Panc1 (cell line): Measurements from ENCODE around the gene NCAPG2. TPM values are rescaled to one million over a fixed set of nuclear protein-coding genes. Genes with fewer than 3 reads are reported as not detected.

ENCODE experiments used
- ATAC-seq: fragments of 200-7000 bp; cut with Tn5 transposase; 2 replicates; pipeline ENCODE4 v1.9.1; 2020; ENCODE audit warnings: mild to moderate bottlenecking, moderate library complexity
- BruUV-seq: library from RNA; stranded (reverse); fragments of 400-500 nt; replicated peaks from 2 replicates; lab custom pipeline; 2021; lab: Mats Ljungman, UMichigan
- CTCF ChIA-PET: fragments of 300-600 bp; sonication (Branson Sonifier 250); formaldehyde crosslinking; loops from one replicate; lab custom pipeline; 2022; ENCODE audit warnings: antibody characterized with exemption; lab: Charles Lee
- POLR2A ChIA-PET: fragments of 300-600 bp; sonication (Branson Sonifier 250); formaldehyde crosslinking; loops from one replicate; lab custom pipeline; 2022; ENCODE audit warnings: antibody characterized with exemption; lab: Charles Lee
- DNase-seq: peaks from one replicate; pipeline ENCODE4 v3.0.0-alpha.2; 2010; ENCODE audit warnings: low read depth, low spot score
- H3K27ac ChIP-seq: 2 replicates; pipeline ENCODE4 v1.5.1; 2011; ENCODE audit warnings: mild to moderate bottlenecking, low read length, inconsistent platforms
- H3K27me3 ChIP-seq: fragments of 200-500 bp; sonication (Bioruptor generic); 2 replicates; pipeline ENCODE4 v1.6.0; 2014; ENCODE audit warnings: low read length, inconsistent platforms; ENCODE audit not compliant: control insufficient read depth, insufficient read depth
- H3K36me3 ChIP-seq: fragments of 200-500 bp; sonication (Bioruptor generic); 2 replicates; pipeline ENCODE4 v1.5.1; 2014; ENCODE audit warnings: inconsistent platforms, mild to moderate bottlenecking, low read length, moderate library complexity; ENCODE audit not compliant: control insufficient read depth, insufficient read depth
- H3K4me1 ChIP-seq: 2 replicates; pipeline ENCODE4 v1.5.1; 2011; ENCODE audit warnings: inconsistent platforms, mild to moderate bottlenecking, low read length, moderate library complexity; ENCODE audit not compliant: control insufficient read depth, insufficient read depth
- H3K4me3 ChIP-seq, 2 experiments: 2 replicates each; pipeline ENCODE4 v1.5.1; 2011 to 2012; ENCODE audit warnings: low read depth in 2 of 2, low read length in 2 of 2, mild to moderate bottlenecking in 2 of 2, inconsistent platforms in 1 of 2, moderate library complexity in 1 of 2
- H3K9me3 ChIP-seq: fragments of 200-500 bp; sonication (Bioruptor generic); 2 replicates; pipeline ENCODE4 v1.5.1; 2014; ENCODE audit warnings: low read depth, mild to moderate bottlenecking, inconsistent platforms, low read length, moderate library complexity; ENCODE audit not compliant: control insufficient read depth, insufficient read depth
- CTCF ChIP-seq: fragments of 450-650 bp; IDR thresholded peaks from 2 replicates; pipeline ENCODE4 v1.5.1; 2017; ENCODE audit warnings: mild to moderate bottlenecking
- POLR2AphosphoS5 ChIP-seq: IDR thresholded peaks from 2 replicates; pipeline ENCODE4 v1.6.1; 2012; ENCODE audit warnings: mild to moderate bottlenecking, low read depth, low read length, moderate library complexity
- SIN3A ChIP-seq: IDR thresholded peaks from 2 replicates; pipeline ENCODE4 v1.6.1; 2012; ENCODE audit warnings: low read depth, mild to moderate bottlenecking, low read length, moderate library complexity, borderline replicate concordance; ENCODE audit not compliant: insufficient read depth
- TCF7L2 ChIP-seq: IDR thresholded peaks from 2 replicates; pipeline ENCODE4 v1.6.1; 2011; ENCODE audit warnings: mild to moderate bottlenecking, low read depth, low read length, inconsistent platforms
- in situ Hi-C: cut with HindIII; loops from 2 replicates; pipeline ENCODE4 v1.10.0; 2016; ENCODE audit warnings: low sequenced_read_pairs, low pct_unique_long_range_greater_than_20kb
- intact Hi-C: fragments of 100-400 bp; cut with micrococcal nuclease; formaldehyde crosslinking; loops from one replicate; pipeline ENCODE4 v1.10.0; 2022; ENCODE audit not compliant: unreplicated experiment
- total RNA-seq: library from RNA; stranded (reverse); gene quantifications from one replicate; pipeline ENCODE4 v1.2.1, GENCODE V29; 2021; ENCODE audit not compliant: unreplicated experiment
- TF ChIP-seq, protein P1 (sequence below), 2 experiments: IDR thresholded peaks; 2 replicates each; pipeline ENCODE4 v1.6.1; 2011 to 2012; ENCODE audit warnings: low read depth in 2 of 2, control low read depth in 1 of 2, low read length in 1 of 2, mild to moderate bottlenecking in 1 of 2, moderate library complexity in 1 of 2; ENCODE audit not compliant: insufficient read depth in 1 of 2

Gene NCAPG2
- total RNA-seq, 1 experiment from 2014 or later: 81.4 TPM

DNA sequence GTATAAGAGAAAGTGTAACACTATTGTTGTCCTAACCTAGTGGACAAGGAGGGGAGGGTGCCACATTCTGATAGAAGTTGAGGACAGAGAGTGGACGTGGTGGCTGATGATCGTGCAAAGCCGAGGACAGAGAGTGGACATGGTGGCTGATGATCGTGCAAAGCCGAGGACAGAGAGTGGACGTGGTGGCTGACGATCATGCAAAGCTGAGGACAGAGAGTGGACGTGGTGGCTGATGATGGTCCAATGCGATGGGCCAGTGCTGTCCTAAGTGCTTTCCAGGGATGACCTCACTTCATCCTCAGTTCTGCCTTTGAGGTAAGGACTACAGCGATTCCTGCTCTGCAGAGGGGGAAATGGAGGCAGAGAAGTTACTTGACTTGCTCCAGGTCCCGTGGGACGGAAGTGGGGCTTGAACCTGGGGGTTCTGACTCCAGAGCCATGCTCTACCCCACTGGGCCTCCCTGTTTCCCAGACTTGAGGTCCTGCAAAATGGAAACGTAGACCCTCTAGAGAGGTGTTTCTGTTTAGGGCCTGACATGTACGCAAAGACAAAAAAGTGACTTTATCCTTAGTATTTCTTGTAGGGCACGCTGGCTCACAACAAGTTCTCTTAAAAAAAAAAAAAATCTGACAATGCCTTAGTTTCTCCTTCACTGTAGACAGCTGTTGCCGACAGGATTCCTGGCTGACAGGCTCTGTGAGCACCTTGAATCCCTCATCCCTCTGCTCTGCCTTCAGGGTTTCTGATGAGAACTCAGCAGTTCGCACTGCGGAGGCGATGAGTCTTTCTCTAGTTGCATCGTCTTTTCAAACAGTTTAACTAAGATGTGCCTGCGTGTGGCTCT lies 20.3 kb upstream of the NCAPG2 start:
- Histone ChIP-seq H3K36me3 (no peaks in the 10 kb centered on the region), H3K27ac (no peak overlapping the region), H3K9me3 (no peaks in the 10 kb centered on the region), H3K4me1 (no peaks in the 10 kb centered on the region), H3K4me3 (no peak overlapping the region), H3K27me3 (no peaks in the 10 kb centered on the region)
- TF ChIP-seq, protein P1, sequence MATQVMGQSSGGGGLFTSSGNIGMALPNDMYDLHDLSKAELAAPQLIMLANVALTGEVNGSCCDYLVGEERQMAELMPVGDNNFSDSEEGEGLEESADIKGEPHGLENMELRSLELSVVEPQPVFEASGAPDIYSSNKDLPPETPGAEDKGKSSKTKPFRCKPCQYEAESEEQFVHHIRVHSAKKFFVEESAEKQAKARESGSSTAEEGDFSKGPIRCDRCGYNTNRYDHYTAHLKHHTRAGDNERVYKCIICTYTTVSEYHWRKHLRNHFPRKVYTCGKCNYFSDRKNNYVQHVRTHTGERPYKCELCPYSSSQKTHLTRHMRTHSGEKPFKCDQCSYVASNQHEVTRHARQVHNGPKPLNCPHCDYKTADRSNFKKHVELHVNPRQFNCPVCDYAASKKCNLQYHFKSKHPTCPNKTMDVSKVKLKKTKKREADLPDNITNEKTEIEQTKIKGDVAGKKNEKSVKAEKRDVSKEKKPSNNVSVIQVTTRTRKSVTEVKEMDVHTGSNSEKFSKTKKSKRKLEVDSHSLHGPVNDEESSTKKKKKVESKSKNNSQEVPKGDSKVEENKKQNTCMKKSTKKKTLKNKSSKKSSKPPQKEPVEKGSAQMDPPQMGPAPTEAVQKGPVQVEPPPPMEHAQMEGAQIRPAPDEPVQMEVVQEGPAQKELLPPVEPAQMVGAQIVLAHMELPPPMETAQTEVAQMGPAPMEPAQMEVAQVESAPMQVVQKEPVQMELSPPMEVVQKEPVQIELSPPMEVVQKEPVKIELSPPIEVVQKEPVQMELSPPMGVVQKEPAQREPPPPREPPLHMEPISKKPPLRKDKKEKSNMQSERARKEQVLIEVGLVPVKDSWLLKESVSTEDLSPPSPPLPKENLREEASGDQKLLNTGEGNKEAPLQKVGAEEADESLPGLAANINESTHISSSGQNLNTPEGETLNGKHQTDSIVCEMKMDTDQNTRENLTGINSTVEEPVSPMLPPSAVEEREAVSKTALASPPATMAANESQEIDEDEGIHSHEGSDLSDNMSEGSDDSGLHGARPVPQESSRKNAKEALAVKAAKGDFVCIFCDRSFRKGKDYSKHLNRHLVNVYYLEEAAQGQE (IDR thresholded peaks at IDR 0.05; ENCODE audit: insufficient read depth in 1 of 2, low read depth in 2 of 2, low read length in 1 of 2): no peak
- no peak for TF ChIP-seq POLR2AphosphoS5
- TF ChIP-seq TCF7L2: no peak
- no peak for TF ChIP-seq SIN3A
- no peak for TF ChIP-seq CTCF
- ATAC-seq (no peak), DNase-seq (no peak)
- POLR2A ChIA-PET: no interaction called here
- in situ Hi-C loops: no loop called here
- no TSS peak for BruUV-seq
- intact Hi-C loops: no loop called here
- CTCF ChIA-PET: no interaction called here

- no TSS peak for BruUV-seq
- intact Hi-C loops (no loop called here), in situ Hi-C loops (no loop called here)
- Histone ChIP-seq H3K9me3 (no peaks in the 10 kb centered on the region), H3K36me3 (no peaks in the 10 kb centered on the region), H3K4me3 (no peak overlapping the region), H3K4me1 (no peaks in the 10 kb centered on the region), H3K27ac (no peak overlapping the region), H3K27me3 (peaks cover 2% of the 10 kb centered on the region; the same call in 1 of the 2 replicates)
- ATAC-seq (0 out of 2 replicates have a peak, but pooled peaks have one; percentile 15), DNase-seq (no peak)
- POLR2A ChIA-PET: no interaction called here
- CTCF ChIA-PET: no interaction called here
- no peak for TF ChIP-seq CTCF
- TF ChIP-seq TCF7L2: no peak
- no peak for TF ChIP-seq POLR2AphosphoS5
- TF ChIP-seq, protein P1 (IDR thresholded peaks at IDR 0.05; ENCODE audit: insufficient read depth in 1 of 2, low read depth in 2 of 2, low read length in 1 of 2): no peak
- TF ChIP-seq SIN3A: no peak
Observed at GRCh38 chr7:158723714-158724385, 19.2 kb upstream of the NCAPG2 start.
